ENCODE results near the gene FTO.

Gene FTO

GRCh38 chr16:54068212-54068611 is 364.3 kb downstream of the FTO start:
- TF ChIP-seq TAF1 (IDR thresholded peaks at IDR 0.05; ENCODE audit: borderline replicate concordance, insufficient read depth, low read length) = no peak
- TF ChIP-seq REST (IDR thresholded peaks at IDR 0.05; ENCODE audit: insufficient read depth in 1 of 2, low read depth in 2 of 2, low read length in 2 of 2) = no peak
- TF ChIP-seq SIN3A (IDR thresholded peaks at IDR 0.05; ENCODE audit: borderline replicate concordance, insufficient read depth, low read length) = no peak

- TF ChIP-seq FOXP2 (optimal IDR thresholded peaks at IDR 0.05; ENCODE audit: borderline replicate concordance, extremely low read depth, extremely low read length, insufficient read depth) = no peak
- no peak for TF ChIP-seq REST (IDR thresholded peaks at IDR 0.05; ENCODE audit: insufficient read depth in 1 of 2, low read depth in 2 of 2, low read length in 2 of 2)
- TF ChIP-seq TAF1 (IDR thresholded peaks at IDR 0.05; ENCODE audit: borderline replicate concordance, insufficient read depth, low read length) = no peak
These were observed 365.8 kb downstream of the FTO start for GRCh38 chr16:54069601-54070239.

DNA sequence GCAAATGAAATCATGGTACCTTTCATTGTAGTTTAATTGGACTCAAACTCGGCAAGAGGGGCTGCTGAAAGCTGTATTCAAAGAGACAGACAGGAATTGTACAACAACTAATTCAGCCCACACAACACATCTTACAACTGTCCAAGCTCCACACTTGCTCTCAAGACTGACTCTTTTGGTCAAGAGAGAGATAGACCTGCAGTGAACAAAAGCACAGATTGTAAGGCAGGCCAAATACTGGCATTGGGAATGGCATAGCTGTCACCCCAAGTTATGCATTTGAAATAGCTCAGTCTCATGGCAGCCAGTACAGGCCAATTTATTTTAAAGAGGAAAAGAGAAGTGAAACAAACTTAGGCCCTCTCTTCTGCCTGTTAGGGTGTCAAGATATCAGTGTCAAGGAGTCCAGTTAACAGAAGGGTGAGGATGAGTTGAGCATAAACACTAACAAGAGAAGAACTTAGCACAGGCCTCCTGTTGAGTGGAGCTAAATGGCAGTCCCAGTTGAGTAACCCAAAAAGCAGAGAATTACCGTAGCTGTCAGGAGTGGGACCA is 366.9 kb downstream of the FTO start:
- TF ChIP-seq POLR2AphosphoS5 (IDR thresholded peaks at IDR 0.05; ENCODE audit: low read depth, low read length) (no peak), TAF1 (IDR thresholded peaks at IDR 0.05; ENCODE audit: borderline replicate concordance, insufficient read depth, low read length) (no peak), SIN3A (IDR thresholded peaks at IDR 0.05; ENCODE audit: borderline replicate concordance, insufficient read depth, low read length) (no peak)

DNA sequence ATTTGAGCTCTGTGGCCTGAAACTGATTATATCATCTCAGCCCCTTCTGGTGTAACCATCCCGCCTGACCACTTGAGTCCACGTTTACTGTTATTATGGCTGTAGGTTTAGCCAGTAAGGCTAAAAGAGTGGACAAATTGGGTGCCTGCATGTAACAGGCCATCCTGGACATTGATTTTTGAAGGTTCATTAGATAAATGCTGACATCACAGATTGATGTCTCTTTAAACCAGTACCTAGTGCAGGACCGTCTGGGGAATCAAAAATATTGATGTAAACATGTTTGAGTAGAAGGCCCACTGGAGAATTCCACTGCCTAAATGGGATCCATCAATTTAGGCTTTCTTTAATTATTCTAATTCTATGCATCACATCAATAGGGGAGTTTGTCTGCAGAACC is 367.6 kb downstream of the FTO start:
- TF ChIP-seq POLR2AphosphoS5 (IDR thresholded peaks at IDR 0.05; ENCODE audit: low read depth, low read length) (no peak), FOXP2 (optimal IDR thresholded peaks at IDR 0.05; ENCODE audit: borderline replicate concordance, extremely low read depth, extremely low read length, insufficient read depth) (no peak), SIN3A (IDR thresholded peaks at IDR 0.05; ENCODE audit: borderline replicate concordance, insufficient read depth, low read length) (no peak), REST (IDR thresholded peaks at IDR 0.05; ENCODE audit: insufficient read depth in 1 of 2, low read depth in 2 of 2, low read length in 2 of 2) (no peak), TAF1 (IDR thresholded peaks at IDR 0.05; ENCODE audit: borderline replicate concordance, insufficient read depth, low read length) (no peak)

GRCh38 chr16:54072237-54072636 is 368.3 kb downstream of the FTO start:
- TF ChIP-seq FOXP2 (optimal IDR thresholded peaks at IDR 0.05; ENCODE audit: borderline replicate concordance, extremely low read depth, extremely low read length, insufficient read depth) (no peak), TAF1 (IDR thresholded peaks at IDR 0.05; ENCODE audit: borderline replicate concordance, insufficient read depth, low read length) (no peak), SIN3A (IDR thresholded peaks at IDR 0.05; ENCODE audit: borderline replicate concordance, insufficient read depth, low read length) (no peak), REST (IDR thresholded peaks at IDR 0.05; ENCODE audit: insufficient read depth in 1 of 2, low read depth in 2 of 2, low read length in 2 of 2) (no peak), POLR2AphosphoS5 (IDR thresholded peaks at IDR 0.05; ENCODE audit: low read depth, low read length) (no peak)

All from PFSK-1 (cell line).